Lung (tissue), 12 donors: Measurements from ENCODE around the gene JADE3. TPM values are rescaled to one million over a fixed set of nuclear protein-coding genes. Genes with fewer than 3 reads are reported as not detected.

Source experiments
- ATAC-seq: fragments of 200-7000 bp; cut with Tn5 transposase; one replicate; pipeline ENCODE4 v1.9.1; 2020; ENCODE audit warnings: moderate number of reproducible peaks; ENCODE audit not compliant: insufficient read depth, low FRiP score
- DNase-seq, 3 donors: peaks; one replicate each; pipeline ENCODE4 v3.0.0-alpha.2; 2013 to 2017
- H3K27ac ChIP-seq, 2 donors: one replicate each; pipeline ENCODE4 v1.5.1; 2013; ENCODE audit warnings: mild to moderate bottlenecking in 2 of 2, moderate library complexity in 2 of 2, control low read depth in 1 of 2, inconsistent platforms in 1 of 2, low read depth in 1 of 2, low read length in 1 of 2
- H3K27me3 ChIP-seq, 3 donors: one replicate each; pipeline ENCODE4 v1.5.1; 2013; ENCODE audit warnings: low read length in 2 of 3; ENCODE audit not compliant: control insufficient read depth in 3 of 3, insufficient read depth in 3 of 3
- H3K36me3 ChIP-seq, 4 donors: one replicate each; pipeline ENCODE4 v1.5.1; 2013; ENCODE audit warnings: low read length in 4 of 4, mild to moderate bottlenecking in 1 of 4, moderate library complexity in 1 of 4; ENCODE audit not compliant: control insufficient read depth in 4 of 4, insufficient read depth in 4 of 4
- H3K4me1 ChIP-seq, 5 donors: one replicate each; pipeline ENCODE4 v1.5.1; 2013; ENCODE audit warnings: low read length in 5 of 5, mild to moderate bottlenecking in 2 of 5, moderate library complexity in 1 of 5; ENCODE audit not compliant: control insufficient read depth in 5 of 5, insufficient read depth in 5 of 5
- H3K4me3 ChIP-seq: one replicate; pipeline ENCODE4 v1.5.1; 2013; ENCODE audit warnings: mild to moderate bottlenecking, control low read depth, moderate library complexity
- H3K9ac ChIP-seq, 2 donors: one replicate each; pipeline ENCODE4 v1.5.1; 2013; ENCODE audit warnings: low read length in 2 of 2, control low read depth in 1 of 2; ENCODE audit not compliant: insufficient read depth in 1 of 2
- H3K9me3 ChIP-seq, 4 donors: one replicate each; pipeline ENCODE4 v1.5.1; 2013; ENCODE audit warnings: low read length in 3 of 4, mild to moderate bottlenecking in 1 of 4, moderate library complexity in 1 of 4; ENCODE audit not compliant: control insufficient read depth in 4 of 4, insufficient read depth in 3 of 4
- WGBS, 2 donors: extraction: QIAGEN DNeasy Blood & Tissue Kit; methylation state at CpG; one replicate each; pipeline ENCODE4 v1.1.7; 2013; 5-methylcytosine and 5-hydroxymethylcytosine counted together
- polyA plus RNA-seq, 2 donors: library from polyadenylated mRNA; stranded (reverse); fragments of 200-250 nt; gene quantifications; one replicate each; pipeline ENCODE4 v1.2.1, GENCODE V29; 2013
- total RNA-seq, 2 donors: library from RNA; depleted of rRNA in 1 of 2; stranded (reverse); fragments of >200 nt in 1 of 2; gene quantifications; one replicate each; pipeline ENCODE4 v1.2.1, GENCODE V29; 2014 to 2021
- TF ChIP-seq, protein P1 (sequence below): IDR thresholded peaks from 2 replicates; pipeline ENCODE4 v1.5.1; 2012; ENCODE audit warnings: mild to moderate bottlenecking; ENCODE audit errors: control extremely low read depth, extremely low read depth
- donor health status: control.
- donor health status: control.
- donor health status: Bipolar disorder and iron deficiency.
- donor health status: healthy.
- donor health status: DM: yes; HTN: yes; CAD: no.

Gene JADE3
- total and polyA plus RNA-seq, 4 donors, result 2.9 to 13.9 (median 5.8) TPM

DNA sequence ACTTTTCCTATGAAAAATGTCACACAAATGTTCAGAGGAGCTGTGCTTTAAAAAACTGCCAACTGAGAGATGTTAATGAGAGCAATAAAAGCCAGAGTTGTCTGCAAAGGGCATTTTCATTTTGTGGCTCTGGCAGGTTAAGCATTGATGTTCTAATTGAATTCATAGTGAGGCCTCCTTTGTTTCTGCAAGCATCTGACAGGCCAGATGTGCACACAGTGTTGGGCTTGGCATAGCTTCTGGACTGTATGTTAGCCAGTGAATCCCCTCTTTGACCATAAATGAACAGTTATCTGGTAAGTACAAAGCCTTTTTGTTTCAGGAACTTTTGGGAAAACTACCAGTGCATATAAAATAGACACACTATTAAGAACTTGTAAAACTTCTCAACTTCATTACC, 81.9 kb downstream of the JADE3 start:
- Histone ChIP-seq H3K4me3 (no peak overlapping the region), H3K9me3 (peaks cover 0 to 5% (median 2%) of the 10 kb centered on the region in 4 donors), H3K4me1 (no peaks in the 10 kb centered on the region), H3K27me3 (peaks cover 2 to 16% (median 4%) of the 10 kb centered on the region in 3 donors), H3K36me3 (peaks cover 0 to 10% (median 1%) of the 10 kb centered on the region in 4 donors), H3K27ac (no peak overlapping the region), H3K9ac (no peak overlapping the region)
- TF ChIP-seq, protein P1, sequence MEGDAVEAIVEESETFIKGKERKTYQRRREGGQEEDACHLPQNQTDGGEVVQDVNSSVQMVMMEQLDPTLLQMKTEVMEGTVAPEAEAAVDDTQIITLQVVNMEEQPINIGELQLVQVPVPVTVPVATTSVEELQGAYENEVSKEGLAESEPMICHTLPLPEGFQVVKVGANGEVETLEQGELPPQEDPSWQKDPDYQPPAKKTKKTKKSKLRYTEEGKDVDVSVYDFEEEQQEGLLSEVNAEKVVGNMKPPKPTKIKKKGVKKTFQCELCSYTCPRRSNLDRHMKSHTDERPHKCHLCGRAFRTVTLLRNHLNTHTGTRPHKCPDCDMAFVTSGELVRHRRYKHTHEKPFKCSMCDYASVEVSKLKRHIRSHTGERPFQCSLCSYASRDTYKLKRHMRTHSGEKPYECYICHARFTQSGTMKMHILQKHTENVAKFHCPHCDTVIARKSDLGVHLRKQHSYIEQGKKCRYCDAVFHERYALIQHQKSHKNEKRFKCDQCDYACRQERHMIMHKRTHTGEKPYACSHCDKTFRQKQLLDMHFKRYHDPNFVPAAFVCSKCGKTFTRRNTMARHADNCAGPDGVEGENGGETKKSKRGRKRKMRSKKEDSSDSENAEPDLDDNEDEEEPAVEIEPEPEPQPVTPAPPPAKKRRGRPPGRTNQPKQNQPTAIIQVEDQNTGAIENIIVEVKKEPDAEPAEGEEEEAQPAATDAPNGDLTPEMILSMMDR, result no peak
- ATAC-seq (no peak), DNase-seq (peak in 1 of 3 donors; percentile 14)

DNA sequence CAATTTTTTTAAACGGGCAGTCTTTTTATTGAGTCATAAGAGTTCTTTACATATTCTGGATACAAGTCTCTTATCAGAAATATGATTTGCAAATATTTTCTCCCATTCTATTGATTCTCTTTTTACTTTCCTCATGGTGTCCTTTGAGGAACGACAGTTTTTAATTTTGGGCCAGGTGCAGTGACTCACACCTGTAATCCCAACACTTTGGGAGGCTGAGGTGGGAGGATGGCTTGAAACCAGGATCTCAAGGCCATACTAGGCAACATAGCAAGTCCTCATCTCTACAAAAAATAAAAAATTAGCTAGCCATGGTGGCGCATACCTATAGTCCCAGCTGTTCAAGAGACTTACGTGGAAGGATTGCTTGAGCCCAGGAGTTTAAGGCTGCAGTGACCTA, 99.9 kb downstream of the JADE3 start:
- Histone ChIP-seq H3K9me3 (peaks cover 0 to under 1% (median 0%) of the 10 kb centered on the region in 4 donors), H3K27me3 (peaks cover 0 to 24% (median 2%) of the 10 kb centered on the region in 3 donors), H3K4me1 (no peaks in the 10 kb centered on the region), H3K4me3 (no peak overlapping the region), H3K9ac (no peak overlapping the region), H3K27ac (no peak overlapping the region), H3K36me3 (no peaks in the 10 kb centered on the region)
- TF ChIP-seq, protein P1, result no peak
- ATAC-seq (no peak), DNase-seq (no peak)
- WGBS, 2 donors, result 82 to 94% methylated on average over 4 of the region's 4 CpGs

DNA sequence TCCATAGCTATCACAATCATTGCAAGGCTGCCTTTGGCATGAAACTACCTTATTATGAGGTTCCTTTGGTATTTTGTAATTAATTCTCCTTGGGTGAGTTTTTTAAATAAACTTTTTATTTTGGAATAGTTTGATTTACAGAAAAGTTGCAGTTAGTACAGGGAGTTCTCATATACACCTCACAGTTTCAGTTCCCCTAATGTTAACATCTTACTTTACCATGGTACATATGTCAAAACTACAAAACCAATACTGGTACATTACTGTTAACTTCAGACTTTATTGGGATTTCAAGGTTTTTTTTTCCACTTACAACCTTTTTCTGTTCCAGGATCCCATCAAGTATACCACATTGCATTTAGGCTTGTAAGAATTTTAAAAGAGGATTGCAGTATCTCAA, 114.0 kb downstream of the JADE3 start:
- Histone ChIP-seq H3K9me3 (no peaks in the 10 kb centered on the region), H3K27ac (no peak overlapping the region), H3K4me3 (no peak overlapping the region), H3K9ac (no peak overlapping the region), H3K36me3 (peaks cover 0 to 4% (median 0%) of the 10 kb centered on the region in 4 donors), H3K27me3 (peaks cover 0 to 20% (median 8%) of the 10 kb centered on the region in 3 donors), H3K4me1 (no peaks in the 10 kb centered on the region)
- TF ChIP-seq, protein P1, result no peak
- no peak for ATAC-seq
- DNase-seq, result no peak

DNA sequence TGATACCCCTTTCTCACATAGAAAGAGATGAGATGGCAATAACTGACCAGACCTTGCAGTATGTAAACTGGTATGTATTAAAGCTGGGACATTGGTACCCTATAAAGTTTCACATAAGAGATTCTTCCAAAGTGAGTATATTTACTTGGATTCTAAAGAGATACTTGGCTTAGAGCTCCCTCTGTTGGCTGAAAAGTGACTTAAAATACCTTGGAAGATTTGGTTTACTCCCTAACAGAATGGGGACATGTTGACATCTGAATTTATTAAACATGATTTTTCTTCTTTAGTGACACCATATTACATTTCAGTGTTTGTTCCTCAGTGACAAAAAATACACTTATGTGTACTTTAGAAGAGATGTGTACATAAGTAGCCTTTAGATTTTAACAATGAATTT, 118.1 kb downstream of the JADE3 start:
- DNase-seq (peak in 2 of 3 donors; percentile 76 to 81), ATAC-seq (no peak)
- Histone ChIP-seq H3K27me3 (peaks cover 3 to 19% (median 5%) of the 10 kb centered on the region in 3 donors), H3K4me3 (no peak overlapping the region), H3K9me3 (no peaks in the 10 kb centered on the region), H3K36me3 (peaks cover 0 to 4% (median 1%) of the 10 kb centered on the region in 4 donors), H3K4me1 (no peaks in the 10 kb centered on the region), H3K9ac (no peak overlapping the region), H3K27ac (no peak overlapping the region)
- TF ChIP-seq, protein P1, result peak; percentile 43
